Superior temporal gyrus (tissue), 1 donor: ENCODE results near the gene SLC10A3.
A peak's percentile ranks its signal among the peaks of the same experiment; 100 is the strongest.

Experiments used
- DNase-seq: peaks from one replicate; pipeline ENCODE4 v3.0.0-alpha.2; 2016; ENCODE audit errors: extremely low spot score

Gene SLC10A3

GRCh38 chrX:154484255-154485149 lies 5.9 kb downstream of the SLC10A3 start:
- DNase-seq: no peak

GRCh38 chrX:154483325-154483724 lies 7.1 kb downstream of the SLC10A3 start:
- no peak for DNase-seq

GRCh38 chrX:154482786-154483185 lies 7.6 kb downstream of the SLC10A3 start:
- no peak for DNase-seq

- no peak for DNase-seq
These were observed 8.4 kb downstream of the SLC10A3 start for GRCh38 chrX:154481911-154482601.

- DNase-seq: no peak
These were observed 9.2 kb downstream of the SLC10A3 start for GRCh38 chrX:154481195-154481594.

GRCh38 chrX:154478728-154479622 lies 11.5 kb downstream of the SLC10A3 start, which contains the start of gene LAGE3:
TSS of gene LAGE3 (minus strand) at chrX:154479281. CDS start at chrX:154478915, 366 bp downstream.
- DNase-seq: peak; percentile 84

GRCh38 chrX:154477891-154478477 lies 12.4 kb downstream of the SLC10A3 start:
- DNase-seq: no peak

GRCh38 chrX:154476821-154477220 lies 13.6 kb downstream of the SLC10A3 start:
- no peak for DNase-seq

GRCh38 chrX:154473683-154474082 lies 16.7 kb downstream of the SLC10A3 start:
- DNase-seq: no peak

GRCh38 chrX:154472685-154473632 lies 17.5 kb downstream of the SLC10A3 start:
- no peak for DNase-seq

- no peak for DNase-seq
These were observed 18.4 kb downstream of the SLC10A3 start for GRCh38 chrX:154471839-154472684.

GRCh38 chrX:154470914-154471568 lies 19.4 kb downstream of the SLC10A3 start:
- DNase-seq: no peak

GRCh38 chrX:154470434-154470833 lies 20.0 kb downstream of the SLC10A3 start:
- DNase-seq: no peak

- no peak for DNase-seq
These were observed 20.5 kb downstream of the SLC10A3 start for GRCh38 chrX:154469880-154470279.

- DNase-seq: no peak
These were observed 21.3 kb downstream of the SLC10A3 start for GRCh38 chrX:154469114-154469513.

- no peak for DNase-seq
These were observed 22.2 kb downstream of the SLC10A3 start for GRCh38 chrX:154468217-154468616.

- DNase-seq: no peak
These were observed 22.9 kb downstream of the SLC10A3 start for GRCh38 chrX:154467556-154467955.

GRCh38 chrX:154466907-154467306 lies 23.5 kb downstream of the SLC10A3 start:
- DNase-seq: no peak

GRCh38 chrX:154466036-154466435 lies 24.4 kb downstream of the SLC10A3 start:
- DNase-seq: no peak
